Stomach (tissue), 9 donors: Measurements from ENCODE around the gene RAMACL. TPM values are rescaled to one million over a fixed set of nuclear protein-coding genes. Genes with fewer than 3 reads are reported as not detected.

ENCODE experiments used
- DNase-seq, 2 donors: peaks; one replicate each; pipeline versions ENCODE4 v3.0.0 to v3.0.0-alpha.2; 2013 to 2019
- H3K27ac ChIP-seq, 5 donors: fragments of 200-600 bp in 4 of 5; sonication (generic) in 4 of 5; one replicate each; pipeline ENCODE4 v1.5.1; 2013 to 2019; ENCODE audit warnings: mild to moderate bottlenecking in 1 of 5, moderate library complexity in 1 of 5
- H3K27me3 ChIP-seq, 3 donors: fragments of 200-600 bp; sonication (generic); one replicate each; pipeline ENCODE4 v1.5.1; 2017 to 2019; ENCODE audit warnings: mixed run types in 1 of 3
- H3K36me3 ChIP-seq, 4 donors: fragments of 200-600 bp; sonication (generic); 1 replicate in 3 of 4; 2 replicates in 1 of 4; pipeline ENCODE4 v1.5.1; 2016 to 2019
- H3K4me1 ChIP-seq, 4 donors: fragments of 200-600 bp; sonication (generic); one replicate each; pipeline ENCODE4 v1.5.1; 2016 to 2019
- H3K4me3 ChIP-seq, 4 donors: fragments of 200-600 bp; sonication (generic) in 3 of 4; one replicate each; pipeline ENCODE4 v1.5.1; 2016 to 2019; ENCODE audit warnings: mild to moderate bottlenecking in 1 of 4
- H3K9me3 ChIP-seq, 4 donors: fragments of 200-600 bp; sonication (generic); one replicate each; pipeline ENCODE4 v1.5.1; 2016 to 2019
- CTCF ChIP-seq, 7 experiments: fragments of 450-650 bp in 4 of 7; fragments of 200-600 bp in 3 of 7; sonication (generic) in 3 of 7; IDR thresholded peaks; one replicate each; pipeline ENCODE4 v1.5.1; 2016 to 2019; ENCODE audit warnings: antibody characterized with exemption in 7 of 7, control low read depth in 2 of 7, mild to moderate bottlenecking in 1 of 7
- EP300 ChIP-seq: sonication (generic); formaldehyde crosslinking; IDR thresholded peaks from one replicate; pipeline ENCODE4 v1.6.1; 2017; ENCODE audit warnings: antibody characterized with exemption
- POLR2A ChIP-seq, 4 donors: fragments of 450-650 bp; IDR thresholded peaks; one replicate each; pipeline ENCODE4 v1.6.1; 2016; ENCODE audit warnings: antibody characterized with exemption in 4 of 4, control low read depth in 2 of 4, mild to moderate bottlenecking in 1 of 4, moderate library complexity in 1 of 4
- POLR2AphosphoS5 ChIP-seq, 3 donors: sonication (generic); formaldehyde crosslinking; IDR thresholded peaks; one replicate each; pipeline ENCODE4 v1.6.1; 2016; ENCODE audit warnings: antibody characterized with exemption in 3 of 3
- WGBS, 5 donors: extraction: QIAGEN DNeasy Blood & Tissue Kit in 3 of 5; methylation state at CpG; one replicate each; pipeline versions ENCODE4 v1.1.5 to v1.1.7; 2013 to 2018; 5-methylcytosine and 5-hydroxymethylcytosine counted together
- intact Hi-C: fragments of 100-400 bp; cut with DNase I; formaldehyde crosslinking; loops from one replicate; pipeline ENCODE4 v1.15.1; 2023; ENCODE audit warnings: low total_unique reads
- polyA plus RNA-seq, 3 donors: library from polyadenylated mRNA; stranded (reverse); fragments of 200-250 nt; gene quantifications; one replicate each; pipeline ENCODE4 v1.2.3, GENCODE V29; 2013
- total RNA-seq, 5 donors: library from RNA; depleted of rRNA; stranded (reverse); fragments of >200 nt; gene quantifications; one replicate each; pipeline versions ENCODE4 v1.1.0 to v1.2.3, GENCODE V29; 2014 to 2016
- donor health status: healthy with polysubstance abuse.
- donor health status: Bipolar disorder and iron deficiency.
- donor health status: healthy.

Gene RAMACL
- total and polyA plus RNA-seq, 8 donors, result 0.25 to 9.0 (median 3.5) TPM; not detected in 3

GRCh38 chr6:166554316-166554715, 32.2 kb downstream of the RAMACL start:
- Histone ChIP-seq H3K36me3 (no peaks in the 10 kb centered on the region), H3K4me1 (peaks cover 7 to 44% (median 25%) of the 10 kb centered on the region in 4 donors), H3K27ac (peak overlapping the region; percentile 25 to 83 (median 57)), H3K9me3 (no peaks in the 10 kb centered on the region), H3K4me3 (no peak overlapping the region), H3K27me3 (no peaks in the 10 kb centered on the region)
- intact Hi-C loops, result no loop called here
- WGBS, 5 donors, result 64 to 83% (median 76%) methylated on average over 8 of the region's 8 CpGs
- peak in 1 of 2 donors; percentile 46 for DNase-seq
- TF ChIP-seq CTCF (IDR thresholded peaks at IDR 0.05), result no peak
- no peak for TF ChIP-seq POLR2AphosphoS5 (IDR thresholded peaks at IDR 0.05)
- no peak for TF ChIP-seq EP300
- TF ChIP-seq POLR2A (IDR thresholded peaks at IDR 0.05), result no peak

GRCh38 chr6:166553563-166554271, 32.8 kb downstream of the RAMACL start:
- WGBS, 5 donors, result 56 to 78% (median 65%) methylated on average over 13 of the region's 13 CpGs
- peak in 1 of 2 donors; percentile 44 for DNase-seq
- H3K36me3 ChIP-seq, result no peaks in the 10 kb centered on the region
- no peaks in the 10 kb centered on the region for H3K27me3 ChIP-seq
- H3K27ac ChIP-seq, result peak overlapping the region; percentile 25 to 83 (median 57)
- TF ChIP-seq POLR2AphosphoS5 (IDR thresholded peaks at IDR 0.05), result peak in 1 of 3 donors; percentile 6
- no peak for TF ChIP-seq EP300
- no peak for TF ChIP-seq CTCF (IDR thresholded peaks at IDR 0.05)
- no peak overlapping the region for H3K4me3 ChIP-seq
- H3K9me3 ChIP-seq, result no peaks in the 10 kb centered on the region
- H3K4me1 ChIP-seq, result peaks cover 7 to 44% (median 25%) of the 10 kb centered on the region in 4 donors
- intact Hi-C loops, result no loop called here

- TF ChIP-seq EP300 (no peak), CTCF (IDR thresholded peaks at IDR 0.05) (no peak), POLR2A (IDR thresholded peaks at IDR 0.05) (no peak), POLR2AphosphoS5 (IDR thresholded peaks at IDR 0.05) (no peak)
- Histone ChIP-seq H3K36me3 (no peaks in the 10 kb centered on the region), H3K27me3 (no peaks in the 10 kb centered on the region), H3K4me1 (peaks cover 7 to 42% (median 24%) of the 10 kb centered on the region in 4 donors), H3K9me3 (no peaks in the 10 kb centered on the region), H3K27ac (no peak overlapping the region), H3K4me3 (no peak overlapping the region)
- no peak for DNase-seq
- WGBS, 5 donors, result 82 to 90% (median 84%) methylated on average over 7 of the region's 7 CpGs
- intact Hi-C loops, result no loop called here
These were observed 33.9 kb downstream of the RAMACL start for GRCh38 chr6:166552600-166552999.

- Histone ChIP-seq H3K27me3 (no peaks in the 10 kb centered on the region), H3K4me3 (no peak overlapping the region), H3K36me3 (peaks cover 0 to 5% (median under 1%) of the 10 kb centered on the region in 4 donors), H3K27ac (no peak overlapping the region), H3K9me3 (no peaks in the 10 kb centered on the region), H3K4me1 (peaks cover 7 to 36% (median 22%) of the 10 kb centered on the region in 4 donors)
- TF ChIP-seq CTCF (IDR thresholded peaks at IDR 0.05) (no peak), POLR2AphosphoS5 (IDR thresholded peaks at IDR 0.05) (no peak), POLR2A (IDR thresholded peaks at IDR 0.05) (no peak), EP300 (no peak)
- DNase-seq, result no peak
- WGBS, 5 donors, result 87 to 92% (median 90%) methylated on average over 16 of the region's 16 CpGs
- intact Hi-C loops, result no loop called here
These were observed 34.6 kb downstream of the RAMACL start for GRCh38 chr6:166551754-166552495.
